H1 (cell line): ENCODE data around the gene GYPA. TPM values are rescaled to one million over a fixed set of nuclear protein-coding genes. Genes with fewer than 3 reads are reported as not detected.

Source experiments
- CTCF ChIA-PET: fragments of 300-600 bp; sonication (Branson Sonifier 250); formaldehyde crosslinking; loops from one replicate; lab custom pipeline; 2021; ENCODE audit not compliant: partially characterized antibody; lab: Charles Lee
- POLR2A ChIA-PET: fragments of 300-600 bp; sonication (Branson Sonifier 250); formaldehyde crosslinking; loops from one replicate; lab custom pipeline; 2021; ENCODE audit warnings: inconsistent platforms; ENCODE audit not compliant: partially characterized antibody; lab: Charles Lee
- DNase-seq, 2 experiments: peaks; one replicate each; pipeline versions ENCODE4 v3.0.0 to v3.0.0-alpha.2; 2010 to 2022; ENCODE audit warnings: low spot score in 2 of 2, low read depth in 1 of 2, mixed read lengths in 1 of 2
- FAIRE-seq: peaks from 2 replicates; lab custom pipeline; 2011; peaks lifted over from hg19 to GRCh38; lab: Jason Lieb, UNC
- H2AFZ ChIP-seq: 2 replicates; pipeline ENCODE4 v1.8.1; 2012; ENCODE audit warnings: low read length, inconsistent platforms
- H2AK5ac ChIP-seq: 2 replicates; pipeline ENCODE4 v1.6.1; 2013; ENCODE audit warnings: low read depth, low read length
- H2BK120ac ChIP-seq: replicated peaks from 2 replicates; pipeline ENCODE3; 2013; ENCODE audit warnings: low read depth, low read length, inconsistent platforms
- H2BK12ac ChIP-seq: 2 replicates; pipeline ENCODE4 v1.6.1; 2013; ENCODE audit warnings: low read depth, low read length
- H2BK15ac ChIP-seq: 2 replicates; pipeline ENCODE4 v1.6.1; 2013; ENCODE audit warnings: low read length
- H2BK20ac ChIP-seq: 2 replicates; pipeline ENCODE4 v1.6.1; 2013; ENCODE audit warnings: low read length
- H2BK5ac ChIP-seq: 2 replicates; pipeline ENCODE4 v1.6.1; 2013; ENCODE audit warnings: low read depth, low read length
- H3K14ac ChIP-seq: 2 replicates; pipeline ENCODE4 v1.6.1; 2013; ENCODE audit warnings: inconsistent platforms; ENCODE audit not compliant: insufficient read length
- H3K18ac ChIP-seq: 2 replicates; pipeline ENCODE4 v1.6.1; 2013; ENCODE audit warnings: low read length; ENCODE audit errors: extremely low read depth
- H3K23ac ChIP-seq: 2 replicates; pipeline ENCODE4 v1.6.1; 2013; ENCODE audit warnings: inconsistent platforms; ENCODE audit not compliant: insufficient read length
- H3K23me2 ChIP-seq: 2 replicates; pipeline ENCODE4 v1.6.1; 2013; ENCODE audit warnings: low read depth, low read length
- H3K27ac ChIP-seq: 2 replicates; pipeline ENCODE4 v1.6.1; 2011; ENCODE audit warnings: low read depth, low read length, inconsistent platforms
- H3K27me3 ChIP-seq, 4 experiments: replicated peaks in 1 of 4; 1 replicate in 1 of 4; 2 replicates in 3 of 4; pipeline versions ENCODE4 v1.6.1 to v1.8.1; 2011 to 2013; ENCODE audit warnings: low read length in 3 of 4, mild to moderate bottlenecking in 3 of 4, inconsistent platforms in 2 of 4, mixed read lengths in 2 of 4, moderate library complexity in 1 of 4; ENCODE audit not compliant: control insufficient read depth in 3 of 4, insufficient read depth in 3 of 4; ENCODE audit errors: extremely low read depth in 1 of 4
- H3K36me3 ChIP-seq, 4 experiments: 2 replicates each; pipeline versions ENCODE4 v1.6.1 to v1.8.1; 2011 to 2013; ENCODE audit warnings: mild to moderate bottlenecking in 4 of 4, low read length in 3 of 4, moderate library complexity in 2 of 4, control low read depth in 1 of 4, inconsistent platforms in 1 of 4; ENCODE audit not compliant: insufficient read depth in 4 of 4, control insufficient read depth in 2 of 4
- H3K4ac ChIP-seq: replicated peaks from 2 replicates; pipeline ENCODE3; 2013; ENCODE audit warnings: low read length, low read depth, mixed read lengths, inconsistent platforms; ENCODE audit not compliant: insufficient read length
- H3K4me1 ChIP-seq, 4 experiments: replicated peaks in 1 of 4; 1 replicate in 1 of 4; 2 replicates in 3 of 4; pipeline versions ENCODE4 v1.6.1 to v1.8.1; 2011 to 2013; ENCODE audit warnings: low read length in 3 of 4, inconsistent platforms in 2 of 4, mixed read lengths in 1 of 4; ENCODE audit not compliant: insufficient read depth in 4 of 4, control insufficient read depth in 3 of 4
- H3K4me2 ChIP-seq, 2 experiments: 2 replicates each; pipeline versions ENCODE4 v1.6.1 to v1.8.1; 2011 to 2013; ENCODE audit warnings: low read depth in 2 of 2, low read length in 2 of 2, control low read depth in 1 of 2, inconsistent platforms in 1 of 2, mild to moderate bottlenecking in 1 of 2; ENCODE audit not compliant: insufficient read depth in 1 of 2
- H3K4me3 ChIP-seq, 4 experiments: fragments of 200-600, 300-600 bp in 1 of 4; sonication (generic), shearing (Covaris generic), sonication (Bioruptor Twin) in 1 of 4; 2 replicates each; pipeline versions ENCODE4 v1.5.1 to v1.8.1; 2011 to 2016; ENCODE audit warnings: low read length in 4 of 4, low read depth in 3 of 4, control low read depth in 2 of 4, inconsistent platforms in 2 of 4, mild to moderate bottlenecking in 2 of 4, mixed read lengths in 1 of 4, moderate library complexity in 1 of 4; ENCODE audit not compliant: insufficient read depth in 2 of 4; ENCODE audit errors: extremely low read depth in 1 of 4
- H3K56ac ChIP-seq: replicated peaks from 2 replicates; pipeline ENCODE3; 2013; ENCODE audit warnings: low read depth, mild to moderate bottlenecking, mixed read lengths, low read length, inconsistent platforms; ENCODE audit not compliant: insufficient read length
- H3K79me1 ChIP-seq: 2 replicates; pipeline ENCODE4 v1.6.1; 2013; ENCODE audit warnings: low read depth, low read length, control low read depth
- H3K79me2 ChIP-seq, 2 experiments: 2 replicates each; pipeline versions ENCODE4 v1.6.1 to v1.8.1; 2012 to 2013; ENCODE audit warnings: low read length in 2 of 2, mild to moderate bottlenecking in 2 of 2, inconsistent platforms in 1 of 2; ENCODE audit not compliant: insufficient read depth in 2 of 2, control insufficient read depth in 1 of 2
- H3K9ac ChIP-seq, 4 experiments: replicated peaks in 1 of 4; 1 replicate in 1 of 4; 2 replicates in 3 of 4; pipeline versions ENCODE4 v1.6.1 to v1.8.1; 2011 to 2013; ENCODE audit warnings: low read depth in 3 of 4, low read length in 3 of 4, control low read depth in 2 of 4, mild to moderate bottlenecking in 2 of 4, moderate library complexity in 2 of 4, inconsistent platforms in 1 of 4; ENCODE audit errors: extremely low read depth in 1 of 4
- H3K9me3 ChIP-seq, 2 experiments: 2 replicates each; pipeline versions ENCODE4 v1.6.1 to v1.8.1; 2012 to 2013; ENCODE audit warnings: mild to moderate bottlenecking in 2 of 2, moderate library complexity in 2 of 2, control low read depth in 1 of 2, inconsistent platforms in 1 of 2, low read depth in 1 of 2, low read length in 1 of 2, mixed read lengths in 1 of 2; ENCODE audit not compliant: insufficient read depth in 2 of 2
- H4K20me1 ChIP-seq, 2 experiments: replicated peaks in 1 of 2; 2 replicates each; pipeline versions ENCODE3 to v1.8.1; 2011 to 2013; ENCODE audit warnings: inconsistent platforms in 2 of 2, low read length in 2 of 2, mild to moderate bottlenecking in 1 of 2; ENCODE audit not compliant: insufficient read depth in 2 of 2, control insufficient read depth in 1 of 2
- H4K5ac ChIP-seq: 2 replicates; pipeline ENCODE4 v1.6.1; 2013; ENCODE audit warnings: low read length, low read depth, mixed read lengths, inconsistent platforms; ENCODE audit not compliant: insufficient read length
- H4K8ac ChIP-seq: 2 replicates; pipeline ENCODE4 v1.8.0; 2013; ENCODE audit warnings: mild to moderate bottlenecking, moderate library complexity, low read length, inconsistent platforms; ENCODE audit not compliant: insufficient read depth; ENCODE audit errors: extremely low read depth
- H4K91ac ChIP-seq: replicated peaks from 2 replicates; pipeline ENCODE3; 2013; ENCODE audit warnings: low read length, mixed read lengths, inconsistent platforms; ENCODE audit not compliant: insufficient read length
- CBX8 ChIP-seq: fragments of 300-800, 300-1000 bp; sonication (generic); IDR thresholded peaks from 2 replicates; pipeline ENCODE4 v1.7.1; 2016; ENCODE audit warnings: low read depth, low read length, borderline replicate concordance
- EP300 ChIP-seq, 2 experiments: IDR thresholded peaks; 1 replicate in 1 of 2; 2 replicates in 1 of 2; pipeline ENCODE4 v1.6.1; 2011 to 2012; ENCODE audit warnings: low read depth in 2 of 2, low read length in 2 of 2, mild to moderate bottlenecking in 2 of 2, borderline replicate concordance in 1 of 2, inconsistent platforms in 1 of 2, moderate library complexity in 1 of 2
- EZH2 ChIP-seq: fragments of 200-600 bp; sonication (generic); IDR thresholded peaks from 2 replicates; pipeline ENCODE4 v1.7.1; 2012; ENCODE audit warnings: low read depth, mild to moderate bottlenecking, moderate library complexity, low read length, inconsistent platforms; ENCODE audit not compliant: severe bottlenecking
- GABPA ChIP-seq: IDR thresholded peaks from 2 replicates; pipeline ENCODE4 v1.6.1; 2011; ENCODE audit warnings: mild to moderate bottlenecking, low read length, moderate library complexity, borderline replicate concordance; ENCODE audit not compliant: insufficient read depth
- GTF2F1 ChIP-seq: IDR thresholded peaks from 2 replicates; pipeline ENCODE4 v1.6.1; 2012; ENCODE audit warnings: low read depth, low read length, improper control_type of control experiment, borderline replicate concordance
- JUND ChIP-seq: IDR thresholded peaks from 2 replicates; pipeline ENCODE4 v1.6.1; 2011; ENCODE audit warnings: mild to moderate bottlenecking, improper control_type of control experiment, low read length
- RAD21 ChIP-seq, 2 experiments: IDR thresholded peaks in 1 of 2; conservative IDR thresholded peaks in 1 of 2; 2 replicates each; pipeline ENCODE4 v1.6.1; 2011; ENCODE audit warnings: low read depth in 2 of 2, low read length in 2 of 2, improper control_type of control experiment in 1 of 2, inconsistent platforms in 1 of 2, mild to moderate bottlenecking in 1 of 2, moderate library complexity in 1 of 2
- RBBP5 ChIP-seq: IDR thresholded peaks from 2 replicates; pipeline ENCODE4 v1.7.1; 2012; ENCODE audit warnings: low read depth, mild to moderate bottlenecking, inconsistent platforms, low read length, moderate library complexity, borderline replicate concordance
- RXRA ChIP-seq: IDR thresholded peaks from 2 replicates; pipeline ENCODE4 v1.6.1; 2011; ENCODE audit warnings: low read depth, mild to moderate bottlenecking, low read length, moderate library complexity; ENCODE audit not compliant: insufficient read depth
- SP2 ChIP-seq: IDR thresholded peaks from 2 replicates; pipeline ENCODE4 v1.6.1; 2012; ENCODE audit warnings: mild to moderate bottlenecking, low read length, inconsistent platforms
- TAF7 ChIP-seq: optimal IDR thresholded peaks from 2 replicates; pipeline ENCODE3; 2011; ENCODE audit warnings: low read depth, mild to moderate bottlenecking, inconsistent platforms, low read length, moderate library complexity, borderline replicate concordance
- TBP ChIP-seq: IDR thresholded peaks from 2 replicates; pipeline ENCODE4 v1.6.1; 2011; ENCODE audit warnings: low read depth, low read length, improper control_type of control experiment
- WGBS, 2 experiments: shearing (Covaris generic) in 1 of 2; methylation state at CpG; one replicate each; pipeline versions ENCODE4 v1.1.6 to v1.1.7; 2013 to 2015; ENCODE audit warnings: low lambda C conversion rate in 2 of 2, mixed read lengths in 2 of 2, inconsistent platforms in 1 of 2, low coverage in 1 of 2, missing lambda C conversion rate in 1 of 2; ENCODE audit not compliant: insufficient replicate concordance in 2 of 2, insufficient coverage in 1 of 2, insufficient read length in 1 of 2; ENCODE audit errors: extremely low coverage in 1 of 2, missing lambda C conversion rate in 1 of 2; 5-methylcytosine and 5-hydroxymethylcytosine counted together
- polyA plus RNA-seq, 7 experiments: library from polyadenylated mRNA; depleted of rRNA in 3 of 7; stranded (reverse) in 5 of 7; unstranded in 2 of 7; fragments of >200 nt in 5 of 7; fragments of 200-250 nt in 2 of 7; gene quantifications; 1 replicate in 5 of 7; 2 replicates in 1 of 7; 4 replicates in 1 of 7; pipeline versions ENCODE4 v1.2.1 to v1.2.3, GENCODE V29; 2011 to 2013; ENCODE audit warnings: missing spikeins in 2 of 7, mixed read lengths in 2 of 7
- total RNA-seq: library from RNA; stranded (reverse); fragmentation: NEBNext Ultra II Directional; extraction: Animal tissue kit (Norgen Biotek cat#: 25700); gene quantifications from 2 replicates; pipeline ENCODE4 v1.2.1, GENCODE V29; 2021

Gene GYPA
- total and polyA plus RNA-seq, 2 of the 8 experiments (the other 6 are each of a cell fraction or from before 2014, with no cell fraction given) = not detected

DNA sequence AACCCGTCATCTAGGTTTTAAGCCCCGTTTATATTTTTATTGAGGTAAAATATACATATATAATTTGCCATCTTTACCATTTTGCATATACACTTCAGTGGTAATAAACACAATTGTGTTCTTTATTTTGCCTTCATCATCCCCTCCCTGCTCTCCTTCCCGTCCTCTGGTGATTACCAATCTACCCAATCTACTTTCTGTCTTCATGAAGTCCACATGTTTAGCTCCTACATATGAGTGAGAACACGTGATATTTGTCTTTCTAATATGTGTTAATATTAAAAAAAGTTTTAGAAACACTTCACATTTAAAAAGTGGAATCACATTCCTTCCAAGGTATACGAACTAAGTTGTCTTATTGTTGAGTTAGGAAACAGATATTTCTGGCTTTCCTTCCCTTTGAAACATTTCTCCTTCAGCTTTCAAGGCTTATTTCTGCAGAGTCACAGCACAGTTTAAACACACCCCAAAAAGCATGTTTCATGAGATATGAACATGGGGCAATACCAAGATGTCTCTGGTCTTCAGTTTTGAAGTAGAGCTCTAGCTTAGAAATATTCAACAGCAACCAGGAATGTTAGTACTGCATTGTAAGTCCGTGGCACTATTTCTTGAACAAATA lies 35.9 kb downstream of the GYPA start:
- no peak overlapping the region for H4K91ac ChIP-seq
- H2AFZ ChIP-seq = no peak overlapping the region
- no peak overlapping the region for H3K56ac ChIP-seq
- no peaks in the 10 kb centered on the region for H3K9me3 ChIP-seq
- no peak overlapping the region for H4K8ac ChIP-seq
- H3K27ac ChIP-seq = no peak overlapping the region
- no peak overlapping the region for H3K23ac ChIP-seq
- DNase-seq (no peak), FAIRE-seq (no peak)
- ChIA-PET CTCF (no interaction called here), POLR2A (no interaction called here)
- no peak overlapping the region for H2BK20ac ChIP-seq
- H3K4me3 ChIP-seq = no peak overlapping the region
- no peaks in the 10 kb centered on the region for H4K20me1 ChIP-seq
- no peak overlapping the region for H2AK5ac ChIP-seq
- no peak overlapping the region for H3K14ac ChIP-seq
- no peak overlapping the region for H3K4me2 ChIP-seq
- no peaks in the 10 kb centered on the region for H3K36me3 ChIP-seq
- H2BK5ac ChIP-seq = no peak overlapping the region
- no peak overlapping the region for H2BK12ac ChIP-seq
- H3K79me1 ChIP-seq = no peaks in the 10 kb centered on the region
- H3K23me2 ChIP-seq = no peaks in the 10 kb centered on the region
- no peaks in the 10 kb centered on the region for H3K27me3 ChIP-seq
- no peak overlapping the region for H3K4ac ChIP-seq
- no peak overlapping the region for H3K9ac ChIP-seq
- H3K79me2 ChIP-seq = no peaks in the 10 kb centered on the region
- WGBS, 2 experiments = 94% methylated on average over 6 of the region's 6 CpGs; no CpG with 5 or more reads in 1 of the 2 experiments
- H2BK120ac ChIP-seq = no peak overlapping the region
- H4K5ac ChIP-seq = no peak overlapping the region
- no peaks in the 10 kb centered on the region for H3K4me1 ChIP-seq
- H3K18ac ChIP-seq = no peak overlapping the region
- no peak overlapping the region for H2BK15ac ChIP-seq
- TF ChIP-seq GTF2F1 (no peak), TAF7 (no peak), RAD21 (IDR thresholded peaks at IDR 0.05 in 1 of 2, conservative IDR thresholded peaks at IDR 0.05 in 1 of 2; ENCODE audit: low read depth in 2 of 2, low read length in 2 of 2) (no peak), TBP (no peak), RBBP5 (no peak), GABPA (no peak), EZH2 (no peak), CBX8 (no peak), RXRA (no peak), SP2 (no peak), JUND (no peak), EP300 (IDR thresholded peaks at IDR 0.05; ENCODE audit: borderline replicate concordance in 1 of 2, low read depth in 2 of 2, low read length in 2 of 2) (no peak)
